Thyroid gland (tissue), 4 donors: ENCODE results near the gene BLOC1S5.

ENCODE experiments used
- POLR2A ChIP-seq, 2 donors: fragments of 450-650 bp; IDR thresholded peaks; one replicate each; pipeline ENCODE4 v1.6.1; 2017; ENCODE audit warnings: antibody characterized with exemption in 2 of 2, mild to moderate bottlenecking in 2 of 2, moderate library complexity in 1 of 2
- TF ChIP-seq, protein P1 (sequence below), 6 experiments: fragments of 200-600 bp in 3 of 6; fragments of 450-650 bp in 3 of 6; sonication (generic) in 3 of 6; IDR thresholded peaks; one replicate each; pipeline ENCODE4 v1.5.1; 2016 to 2019; ENCODE audit warnings: antibody characterized with exemption in 6 of 6, mild to moderate bottlenecking in 2 of 6, inconsistent platforms in 1 of 6, moderate library complexity in 1 of 6

DNA sequence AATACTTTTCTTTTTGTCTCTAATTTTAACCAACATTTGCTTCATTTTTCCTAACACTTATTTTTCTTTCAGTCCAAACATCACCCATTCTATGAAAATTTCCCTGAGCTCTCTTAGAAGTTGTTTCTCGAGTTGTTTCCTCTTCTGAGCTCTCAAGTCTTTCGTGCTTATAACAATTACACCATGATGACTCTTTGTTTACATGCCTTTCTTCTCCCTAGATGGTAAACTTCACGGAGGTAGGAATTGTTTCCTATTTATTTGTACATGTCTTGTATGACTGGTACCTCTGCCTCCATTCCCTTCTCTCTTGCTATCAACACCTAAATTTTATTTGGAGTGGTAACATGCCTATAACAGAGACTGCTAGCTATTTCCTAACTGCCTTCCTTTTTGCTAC lies 6.4 kb downstream of the BLOC1S5 start:
- TF ChIP-seq, protein P1, sequence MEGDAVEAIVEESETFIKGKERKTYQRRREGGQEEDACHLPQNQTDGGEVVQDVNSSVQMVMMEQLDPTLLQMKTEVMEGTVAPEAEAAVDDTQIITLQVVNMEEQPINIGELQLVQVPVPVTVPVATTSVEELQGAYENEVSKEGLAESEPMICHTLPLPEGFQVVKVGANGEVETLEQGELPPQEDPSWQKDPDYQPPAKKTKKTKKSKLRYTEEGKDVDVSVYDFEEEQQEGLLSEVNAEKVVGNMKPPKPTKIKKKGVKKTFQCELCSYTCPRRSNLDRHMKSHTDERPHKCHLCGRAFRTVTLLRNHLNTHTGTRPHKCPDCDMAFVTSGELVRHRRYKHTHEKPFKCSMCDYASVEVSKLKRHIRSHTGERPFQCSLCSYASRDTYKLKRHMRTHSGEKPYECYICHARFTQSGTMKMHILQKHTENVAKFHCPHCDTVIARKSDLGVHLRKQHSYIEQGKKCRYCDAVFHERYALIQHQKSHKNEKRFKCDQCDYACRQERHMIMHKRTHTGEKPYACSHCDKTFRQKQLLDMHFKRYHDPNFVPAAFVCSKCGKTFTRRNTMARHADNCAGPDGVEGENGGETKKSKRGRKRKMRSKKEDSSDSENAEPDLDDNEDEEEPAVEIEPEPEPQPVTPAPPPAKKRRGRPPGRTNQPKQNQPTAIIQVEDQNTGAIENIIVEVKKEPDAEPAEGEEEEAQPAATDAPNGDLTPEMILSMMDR (IDR thresholded peaks at IDR 0.05), result no peak
- TF ChIP-seq POLR2A (IDR thresholded peaks at IDR 0.05), result no peak
